Esophagus muscularis mucosa (tissue), 3 donors: Measurements from ENCODE around the gene ABHD13.

Experiments
- CTCF ChIP-seq, 3 experiments: fragments of 200-600 bp in 2 of 3; fragments of 450-650 bp in 1 of 3; sonication (generic) in 2 of 3; IDR thresholded peaks; one replicate each; pipeline ENCODE4 v1.5.1; 2017 to 2019; ENCODE audit warnings: antibody characterized with exemption in 3 of 3, mild to moderate bottlenecking in 2 of 3, moderate library complexity in 1 of 3
- POLR2A ChIP-seq: fragments of 450-650 bp; IDR thresholded peaks from one replicate; pipeline ENCODE4 v1.6.1; 2017; ENCODE audit warnings: antibody characterized with exemption, moderate library complexity, mild to moderate bottlenecking, low read depth
- POLR2AphosphoS5 ChIP-seq, 2 donors: sonication (generic); formaldehyde crosslinking; IDR thresholded peaks; one replicate each; pipeline ENCODE4 v1.6.1; 2017; ENCODE audit warnings: antibody characterized with exemption in 2 of 2

DNA sequence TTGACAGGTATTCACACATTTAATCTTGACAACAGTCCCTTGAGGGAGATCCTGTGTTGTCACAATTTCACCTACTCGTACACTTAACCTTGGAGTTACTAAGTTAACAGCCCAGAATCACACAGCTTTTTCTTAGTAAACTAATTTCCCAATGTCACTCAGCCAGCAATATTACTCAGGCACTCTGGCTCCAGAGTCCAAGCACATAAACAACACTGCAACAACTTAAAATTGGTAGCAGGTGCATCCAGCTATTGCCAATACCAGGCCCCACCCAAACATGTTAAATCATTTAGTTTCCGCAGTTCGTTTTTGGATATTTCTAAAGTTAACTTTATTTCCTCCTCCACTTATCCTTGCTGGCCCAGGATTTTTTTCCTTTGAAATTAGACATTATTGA is 35.5 kb upstream of the ABHD13 start:
- no peak for TF ChIP-seq POLR2AphosphoS5 (IDR thresholded peaks at IDR 0.05)
- no peak for TF ChIP-seq CTCF (IDR thresholded peaks at IDR 0.05)
- no peak for TF ChIP-seq POLR2A
